D341Med (cell line): Measurements from ENCODE around the gene ARHGEF10L.

Source experiments
- DNase-seq: peaks from one replicate; pipeline ENCODE4 v3.0.0; 2012; ENCODE audit warnings: low spot score

ARHGEF10L gene

DNA sequence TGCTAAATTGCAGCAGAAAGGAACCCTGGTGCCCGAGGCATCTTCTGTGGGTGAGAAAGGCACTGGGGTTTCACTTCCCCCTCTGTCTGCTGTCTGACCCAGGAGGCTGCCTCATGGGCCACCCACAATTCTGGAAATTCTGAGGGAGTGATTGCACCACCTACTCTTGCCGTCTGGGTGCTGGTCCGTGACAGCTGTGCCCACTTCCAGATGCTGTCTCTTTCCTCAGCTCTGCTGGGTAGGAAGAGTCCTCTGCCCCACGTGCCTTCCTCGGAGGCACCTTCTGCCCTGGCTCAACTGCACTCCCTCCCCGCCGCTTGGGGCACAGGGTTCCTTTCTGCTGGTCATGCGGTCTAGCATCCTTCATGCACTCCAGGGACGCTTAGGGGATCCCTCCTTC is 96.3 kb downstream of the ARHGEF10L start:
- DNase-seq, result no peak

DNA sequence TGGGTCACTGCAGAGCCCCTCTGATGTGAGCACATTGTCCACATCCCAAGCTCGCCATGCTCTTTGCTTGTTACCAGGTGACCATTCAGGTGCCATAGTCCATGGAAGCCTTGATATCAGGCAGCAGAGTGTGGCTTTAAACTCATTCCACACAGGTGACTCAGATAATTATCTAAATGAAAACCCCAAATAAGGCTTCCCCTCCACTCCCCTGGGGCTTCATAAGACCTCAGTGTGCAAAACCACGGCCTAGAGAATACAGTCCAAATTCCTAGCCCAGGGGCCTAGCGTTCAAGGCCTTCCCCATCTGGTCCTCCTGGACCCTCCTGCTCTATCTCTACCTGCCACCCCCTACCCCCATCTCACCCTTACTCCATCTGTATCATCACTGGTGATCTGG is 97.1 kb downstream of the ARHGEF10L start:
- no peak for DNase-seq

DNA sequence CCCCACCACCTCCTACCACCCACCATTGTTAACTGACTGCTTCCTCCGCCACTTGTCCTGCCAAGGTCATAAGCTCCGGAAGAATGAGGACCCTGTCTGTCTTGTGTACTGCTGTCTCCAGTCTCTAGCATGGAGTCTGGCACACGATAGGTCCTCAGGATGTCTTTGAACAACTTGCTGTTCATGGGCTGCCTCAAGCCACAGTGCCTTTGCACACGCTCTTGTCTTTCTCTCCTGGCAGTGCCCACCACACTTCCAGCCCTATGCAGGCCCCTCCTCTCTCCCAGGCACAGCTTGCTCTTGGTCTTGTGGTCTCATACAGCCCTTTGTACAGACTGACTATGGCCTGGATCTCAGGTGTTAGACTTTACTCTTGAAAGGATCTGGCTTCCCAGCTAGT is 97.6 kb downstream of the ARHGEF10L start:
- no peak for DNase-seq

DNA sequence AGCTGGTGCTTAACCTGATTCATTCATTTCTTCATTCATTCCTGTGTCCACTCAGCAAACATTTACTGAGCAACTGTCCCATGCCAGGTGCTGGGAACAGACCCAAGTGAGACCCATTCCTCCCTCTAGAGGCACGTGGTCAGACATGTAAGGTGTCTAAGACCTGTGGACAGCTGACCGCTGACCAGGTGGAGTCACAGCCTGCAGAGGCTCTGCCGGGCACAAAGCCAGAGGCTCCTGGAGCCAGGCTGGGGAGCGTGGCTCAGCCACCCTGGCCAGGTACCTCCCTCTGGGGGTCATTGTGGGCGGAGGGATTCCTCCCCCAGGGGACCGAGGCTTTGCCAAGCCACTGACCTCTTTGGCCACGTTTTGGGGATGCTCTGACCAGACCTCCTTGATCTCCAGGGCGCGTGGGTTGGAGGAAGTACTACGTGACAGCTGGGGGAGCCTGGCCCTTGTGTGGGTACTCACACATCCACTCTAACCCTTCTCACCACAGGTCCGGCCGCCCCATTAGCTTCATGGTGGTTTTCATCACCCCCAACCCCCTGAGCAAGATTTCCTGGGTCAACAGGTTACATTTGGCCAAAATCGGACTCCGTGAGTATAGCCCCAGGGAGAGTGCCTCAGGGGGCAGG is 100.3 kb downstream of the ARHGEF10L start:
- DNase-seq, result no peak

DNA sequence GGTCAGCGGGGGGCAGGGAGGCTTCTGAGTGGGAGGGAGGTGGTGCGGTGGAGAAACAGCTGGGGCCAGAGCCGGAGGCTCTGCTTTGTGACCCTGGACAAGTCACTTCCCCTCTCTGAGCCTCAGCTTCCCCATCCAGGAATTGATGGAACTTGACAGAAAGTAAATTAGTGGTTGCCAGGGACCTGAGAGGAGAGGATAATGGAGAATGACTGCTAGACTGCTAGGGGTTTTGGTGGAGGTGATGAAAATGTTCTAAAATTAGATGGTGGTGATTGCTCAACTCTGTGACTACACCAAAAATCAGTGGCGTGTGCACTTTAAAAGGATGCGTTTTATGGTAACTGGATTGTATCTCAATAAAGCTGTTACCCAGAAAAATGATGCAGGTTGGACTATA is 100.9 kb downstream of the ARHGEF10L start:
- DNase-seq, result no peak

DNA sequence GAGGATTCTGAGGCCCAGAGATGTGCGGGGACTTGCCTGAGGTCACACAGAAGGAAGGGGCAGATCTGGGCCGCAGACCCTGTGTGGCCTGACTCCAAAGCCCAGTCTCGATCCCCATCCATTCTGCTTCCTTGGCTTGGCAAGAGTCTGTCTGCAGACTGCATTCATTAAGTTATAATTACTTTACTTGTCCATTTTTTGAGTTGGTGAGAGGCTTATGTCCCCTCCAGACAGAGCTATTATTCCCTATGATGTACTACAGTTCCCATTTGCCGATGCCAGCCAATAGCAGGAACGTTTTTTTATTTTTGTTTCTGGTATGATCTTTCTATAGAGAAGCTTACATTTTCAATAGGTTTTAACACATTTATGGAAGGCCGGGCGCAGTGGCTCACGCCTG is 101.5 kb downstream of the ARHGEF10L start:
- DNase-seq, result no peak

DNA sequence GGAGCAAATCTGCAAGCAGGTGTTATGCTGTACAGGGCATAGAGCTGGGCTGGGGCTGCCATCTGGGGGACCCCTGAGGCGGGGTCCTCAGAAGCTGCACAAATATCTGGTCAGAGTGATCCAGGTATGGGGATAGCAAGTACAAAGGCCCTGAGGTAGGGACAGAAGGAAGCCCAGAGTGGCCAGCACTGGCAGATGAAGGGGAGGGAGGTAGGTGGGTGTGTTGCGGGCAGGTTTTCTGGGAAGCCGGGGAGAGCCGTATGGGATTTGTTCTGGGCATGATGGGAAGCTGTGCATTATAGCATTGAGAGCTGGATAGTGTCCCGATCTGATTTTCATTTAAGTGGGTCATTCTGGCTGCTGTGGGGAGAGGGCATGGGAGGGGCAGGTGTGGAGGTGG is 102.7 kb downstream of the ARHGEF10L start:
- no peak for DNase-seq

DNA sequence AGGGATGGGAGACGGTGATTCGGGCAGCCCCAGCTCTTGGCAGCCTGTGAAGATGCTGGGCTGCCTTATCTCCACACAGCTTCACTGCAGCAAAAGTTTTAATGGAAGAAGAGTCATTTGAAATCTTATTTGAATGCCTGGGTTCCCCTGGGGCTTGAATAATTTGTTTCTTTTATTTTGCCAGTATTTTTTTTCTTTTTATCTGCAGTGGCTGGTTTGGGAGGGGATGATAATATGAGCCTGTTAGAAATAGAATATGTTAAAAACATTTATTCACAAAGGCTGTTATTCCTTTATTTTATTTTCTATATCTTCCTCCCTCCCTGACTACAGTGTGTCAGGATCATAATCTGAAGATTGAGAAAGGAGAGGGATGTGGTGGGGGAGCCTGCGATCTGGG is 103.4 kb downstream of the ARHGEF10L start:
- no peak for DNase-seq

DNA sequence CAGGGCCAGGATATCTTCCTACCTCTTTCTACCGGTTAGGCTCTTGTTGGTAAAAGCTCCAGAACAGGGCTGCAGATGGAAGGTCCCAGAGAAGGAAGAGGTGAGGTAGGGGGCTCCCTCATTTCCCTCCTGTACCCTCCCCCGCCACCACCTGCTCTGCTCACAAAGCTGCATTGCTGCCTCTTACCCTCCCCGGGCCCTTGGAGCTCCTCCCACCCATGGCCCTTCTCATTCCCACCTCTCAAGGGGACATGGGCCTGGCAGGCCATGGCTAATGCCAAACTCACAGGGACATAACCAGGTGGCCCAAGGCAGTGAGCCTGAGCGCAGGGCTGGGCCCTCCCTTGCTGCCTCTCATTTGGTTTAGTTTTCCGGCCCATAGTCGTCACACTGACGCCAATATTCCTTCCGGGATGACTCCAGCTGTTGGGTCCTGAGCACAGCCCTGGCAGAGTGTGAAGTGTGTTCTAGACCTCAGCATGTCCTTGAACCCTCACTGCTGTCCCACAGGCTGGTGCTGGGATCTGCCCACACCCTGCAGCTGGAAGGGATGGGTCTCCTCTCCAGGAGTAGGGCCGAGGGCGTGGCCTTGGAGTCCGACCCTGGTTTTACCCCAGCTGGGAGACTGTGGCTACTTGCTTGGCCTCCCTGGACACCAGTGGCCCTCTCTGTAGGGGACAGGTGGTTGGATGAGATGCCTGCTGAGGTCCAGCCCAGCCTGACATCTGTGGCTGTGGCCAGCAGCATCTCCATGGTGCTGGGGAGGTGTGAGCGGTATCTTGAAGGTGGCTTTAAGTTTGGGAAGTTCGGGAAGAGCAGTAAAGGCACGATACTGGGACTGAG is 104.6 kb downstream of the ARHGEF10L start:
- no peak for DNase-seq

DNA sequence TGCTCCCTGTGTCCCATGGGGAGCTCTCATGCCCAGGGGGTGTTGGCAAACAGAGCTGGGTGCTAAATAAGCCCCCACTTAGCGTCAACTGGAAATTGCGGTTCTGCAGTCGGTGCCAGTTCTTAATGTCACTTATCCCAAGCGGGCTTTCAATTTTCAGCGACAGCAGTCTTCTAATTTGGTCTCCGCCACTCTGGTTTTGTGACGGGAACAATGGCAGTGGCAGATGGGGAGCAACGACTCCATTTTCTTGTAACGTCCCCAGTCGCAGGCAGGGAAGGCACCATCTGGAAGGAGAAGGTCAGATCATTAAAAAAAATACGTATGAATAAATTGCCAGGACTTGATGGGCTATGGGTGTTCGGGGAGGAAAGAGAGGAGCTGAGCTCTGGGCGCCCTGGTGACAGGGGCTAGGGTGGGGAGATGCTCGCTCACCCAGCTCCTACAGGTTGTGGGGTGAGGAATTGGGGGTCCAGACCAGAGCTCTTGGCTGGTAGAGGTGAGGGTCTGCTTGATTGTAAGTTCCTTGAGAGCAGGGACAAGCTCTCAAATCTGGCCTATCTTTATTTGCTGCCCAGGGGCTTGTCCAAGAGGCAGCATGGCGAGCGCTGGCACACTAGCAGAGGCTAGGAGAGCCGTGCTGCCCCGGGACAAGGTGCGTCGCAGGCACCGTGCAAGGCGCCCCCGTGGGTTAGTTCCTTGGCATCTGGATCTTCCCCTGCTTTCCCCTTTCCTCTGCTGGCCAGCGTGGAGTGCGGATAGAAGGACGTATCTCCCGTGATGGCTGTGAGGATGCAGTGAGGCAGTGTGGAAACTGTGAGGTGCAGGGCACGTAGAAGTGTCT is 105.8 kb downstream of the ARHGEF10L start:
- no peak for DNase-seq

DNA sequence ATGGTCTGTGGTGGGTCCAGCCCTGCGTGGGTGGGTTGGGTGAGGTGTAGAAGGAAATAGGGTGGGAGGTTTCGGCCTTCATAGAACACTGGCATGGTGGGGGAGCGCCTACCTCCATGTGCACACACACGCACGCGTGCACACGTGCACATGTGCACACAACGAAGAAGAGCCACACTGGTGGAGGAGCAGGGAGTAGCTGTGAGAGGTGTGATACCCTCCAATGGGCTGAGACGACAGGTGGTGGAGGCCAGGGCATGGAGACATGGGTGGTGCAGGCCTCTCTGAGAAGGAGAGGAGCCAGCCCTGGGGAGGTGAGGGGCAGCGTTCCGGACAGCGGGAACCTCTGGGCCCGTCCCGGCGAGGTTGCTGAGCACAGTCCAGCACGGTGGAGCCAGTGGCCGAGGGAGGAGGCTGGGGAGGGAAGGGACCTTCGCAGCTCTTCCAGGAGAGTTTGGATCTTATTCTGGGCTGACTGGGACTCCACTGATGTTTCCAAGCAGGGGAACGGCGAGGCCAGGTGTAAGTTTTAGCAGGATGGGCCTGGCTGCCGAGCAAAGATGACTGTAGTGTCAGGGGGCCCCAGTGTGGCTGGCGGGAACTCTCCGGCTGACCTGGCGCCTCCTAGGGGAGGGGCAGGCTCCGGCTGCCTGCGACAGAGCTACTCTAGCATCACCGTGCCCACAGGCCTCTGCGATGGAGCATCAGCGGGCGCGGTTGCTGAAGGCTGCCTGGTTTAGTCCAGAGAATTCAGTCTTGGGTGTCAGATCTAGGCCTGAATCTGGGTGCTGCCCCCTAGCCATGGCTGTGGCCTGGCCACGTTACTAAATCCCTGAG is 107.2 kb downstream of the ARHGEF10L start:
- no peak for DNase-seq

DNA sequence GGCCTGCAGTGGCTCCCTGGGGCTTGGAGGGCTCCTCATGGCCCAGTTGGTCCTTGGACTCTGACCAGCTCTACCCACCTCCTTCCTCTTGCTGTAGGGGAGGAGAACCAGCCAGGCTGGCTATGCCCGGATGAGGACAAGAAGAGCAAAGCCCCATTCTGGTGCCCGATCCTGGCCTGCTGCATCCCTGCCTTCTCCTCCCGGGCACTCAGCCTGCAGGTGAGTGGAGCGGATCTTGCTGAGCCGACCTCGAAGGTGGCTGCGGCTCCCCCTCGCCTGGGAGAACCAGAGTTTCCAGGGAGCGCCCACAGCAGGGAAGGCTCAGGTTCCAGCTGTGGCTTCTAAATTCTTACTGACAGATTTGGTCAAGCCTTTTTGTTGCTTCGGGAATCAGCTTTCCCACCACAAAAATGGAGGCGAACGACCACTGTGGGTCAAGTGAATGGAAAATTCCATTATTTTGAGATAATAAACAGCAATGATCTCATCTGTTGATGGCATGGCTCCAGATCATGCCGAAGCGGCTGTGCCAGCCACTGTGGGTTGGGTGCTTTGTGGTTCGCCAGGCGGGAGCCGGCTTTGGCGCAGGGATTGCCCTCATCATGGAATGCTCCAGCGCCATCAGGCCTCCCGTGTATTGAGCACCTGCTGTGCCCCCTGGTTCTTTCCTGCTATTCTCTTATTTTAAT is 109.1 kb downstream of the ARHGEF10L start:
- no peak for DNase-seq

DNA sequence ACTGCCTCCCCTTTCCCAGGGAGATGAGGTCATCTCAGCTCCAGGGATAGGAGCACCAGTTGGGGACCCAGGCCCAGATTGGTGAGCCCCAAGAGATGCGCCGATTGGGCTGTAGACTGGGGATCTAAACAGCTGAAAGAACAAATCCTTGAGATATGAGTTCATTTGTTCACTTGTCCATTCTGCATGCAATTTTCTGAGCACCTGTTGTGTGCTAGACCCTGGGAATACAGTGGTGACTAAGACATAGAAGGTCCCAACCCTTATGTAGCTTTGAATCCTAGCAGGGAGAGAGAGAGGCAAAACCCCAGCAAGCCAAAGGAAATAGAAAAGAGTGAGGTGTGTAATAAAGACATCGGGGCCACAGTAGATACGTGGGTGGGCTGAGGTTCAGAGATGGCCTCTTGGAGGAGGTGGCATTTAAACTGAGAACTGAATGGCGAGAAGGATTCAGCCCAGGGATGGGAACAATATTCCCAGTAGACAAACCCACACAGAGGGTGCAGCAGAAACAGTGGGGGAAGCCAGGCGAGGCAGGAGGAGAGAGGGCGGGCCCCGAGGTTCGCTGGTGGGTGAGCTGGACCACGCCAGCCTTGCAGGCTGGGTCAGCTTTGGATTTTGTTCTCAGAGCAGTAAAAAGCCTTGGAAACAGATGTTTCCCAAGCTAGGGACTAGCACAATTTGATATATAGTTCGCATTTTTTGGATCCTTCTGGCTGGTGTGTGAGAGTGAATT is 110.0 kb downstream of the ARHGEF10L start:
- DNase-seq, result no peak

DNA sequence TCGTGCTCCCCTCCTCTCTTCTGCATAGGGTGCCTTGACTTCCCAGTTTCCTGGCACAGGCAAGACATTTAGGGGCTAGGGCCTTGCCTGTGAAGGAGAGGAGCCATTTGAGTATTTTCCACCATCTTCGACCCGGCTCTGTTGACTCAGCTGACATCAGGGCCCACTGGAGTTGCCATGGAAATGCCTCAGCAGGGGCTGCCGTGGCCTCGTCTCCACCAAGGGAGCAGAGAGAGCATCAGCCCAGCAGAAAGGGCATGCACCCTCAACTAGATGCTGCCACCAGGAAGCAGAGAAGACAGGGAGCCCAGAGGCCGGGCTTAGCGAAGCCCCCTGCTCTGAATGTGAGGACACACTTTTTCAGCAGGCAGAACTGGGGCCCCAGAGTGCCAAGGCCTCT is 113.8 kb downstream of the ARHGEF10L start:
- DNase-seq, result no peak

DNA sequence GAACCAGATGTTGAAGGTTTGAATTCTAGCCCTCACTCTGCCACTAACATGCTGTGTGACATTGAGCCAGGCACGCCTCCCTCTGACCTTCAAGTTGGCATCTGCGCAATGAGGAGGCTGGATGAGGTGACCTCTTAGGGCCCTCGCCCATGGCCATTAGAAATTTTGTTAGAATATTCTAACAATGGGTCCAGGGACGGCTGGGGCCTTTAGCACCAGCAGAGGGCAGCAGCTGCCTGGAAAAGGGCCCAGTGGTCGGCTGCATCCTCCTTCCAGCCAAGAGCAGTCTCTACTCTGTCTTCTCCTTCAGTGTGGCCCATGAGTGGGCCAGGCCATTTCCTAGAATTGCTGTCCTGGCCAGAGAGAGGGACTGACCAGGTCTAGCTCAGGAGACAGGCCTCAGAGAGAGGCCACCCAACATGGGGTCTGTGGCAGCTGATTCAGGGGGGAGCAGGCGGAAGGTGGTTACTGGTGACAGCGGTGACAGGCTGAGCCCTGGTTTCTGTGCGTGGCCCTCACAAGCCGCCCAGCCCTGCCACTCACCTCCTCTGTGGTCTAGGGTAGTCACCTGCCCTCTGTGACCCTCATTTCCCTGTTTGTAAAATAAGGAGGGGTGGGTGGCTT is 114.3 kb downstream of the ARHGEF10L start:
- DNase-seq, result peak; percentile 74

DNA sequence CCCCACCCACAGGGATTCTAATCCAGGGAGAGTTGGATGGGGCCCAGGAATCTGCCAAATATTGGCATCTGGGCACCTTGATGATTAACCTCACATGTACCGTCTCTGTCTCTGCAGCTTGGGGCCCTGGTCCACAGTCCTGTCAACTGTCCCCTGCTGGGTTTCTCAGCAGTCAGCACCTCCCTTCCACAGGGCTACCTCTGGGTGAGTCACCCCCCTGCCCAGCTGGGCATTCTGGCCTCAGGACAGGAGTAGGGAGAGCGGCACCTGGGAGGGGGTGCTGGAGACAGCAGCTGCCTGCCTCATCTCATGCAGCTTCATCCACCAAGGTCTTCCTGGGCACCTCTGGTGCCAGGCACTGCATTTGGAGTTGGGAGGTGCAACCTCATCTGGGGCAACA is 115.0 kb downstream of the ARHGEF10L start:
- DNase-seq, result no peak

DNA sequence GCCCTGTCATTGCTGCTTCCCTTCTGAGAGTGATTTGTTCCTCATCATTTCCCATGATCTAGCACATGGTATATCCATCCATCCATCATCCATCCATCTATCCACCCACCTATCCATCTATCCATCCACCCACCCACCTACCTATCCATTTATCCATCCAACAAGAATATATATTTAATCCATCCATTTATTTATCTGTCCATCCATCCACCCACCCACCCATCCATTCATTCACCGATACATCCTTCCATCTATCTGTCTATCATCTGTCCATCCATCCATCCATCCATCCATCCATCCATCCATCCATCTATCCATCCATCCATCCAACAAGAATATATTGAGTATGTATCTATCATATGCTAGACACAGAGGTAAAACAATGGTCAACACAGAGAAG is 115.7 kb downstream of the ARHGEF10L start:
- no peak for DNase-seq

DNA sequence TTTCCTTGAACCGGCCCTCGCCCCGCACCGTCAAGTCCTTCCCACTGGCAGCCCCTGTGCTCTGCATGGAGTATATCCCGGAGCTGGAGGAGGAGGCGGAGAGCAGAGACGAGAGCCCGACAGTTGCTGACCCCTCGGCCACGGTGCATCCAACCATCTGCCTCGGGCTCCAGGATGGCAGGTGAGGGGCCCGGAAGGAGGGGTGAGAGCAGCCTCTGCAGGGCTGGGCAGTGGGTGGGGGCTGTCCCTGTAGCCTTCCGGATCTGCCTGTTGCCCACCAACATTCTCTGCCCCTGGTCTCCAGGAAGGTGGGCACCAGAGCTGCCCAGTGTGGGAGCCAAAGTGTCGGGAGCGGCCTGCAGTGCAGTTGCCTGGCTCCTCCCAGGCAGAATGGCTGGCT is 116.4 kb downstream of the ARHGEF10L start:
- DNase-seq, result no peak

DNA sequence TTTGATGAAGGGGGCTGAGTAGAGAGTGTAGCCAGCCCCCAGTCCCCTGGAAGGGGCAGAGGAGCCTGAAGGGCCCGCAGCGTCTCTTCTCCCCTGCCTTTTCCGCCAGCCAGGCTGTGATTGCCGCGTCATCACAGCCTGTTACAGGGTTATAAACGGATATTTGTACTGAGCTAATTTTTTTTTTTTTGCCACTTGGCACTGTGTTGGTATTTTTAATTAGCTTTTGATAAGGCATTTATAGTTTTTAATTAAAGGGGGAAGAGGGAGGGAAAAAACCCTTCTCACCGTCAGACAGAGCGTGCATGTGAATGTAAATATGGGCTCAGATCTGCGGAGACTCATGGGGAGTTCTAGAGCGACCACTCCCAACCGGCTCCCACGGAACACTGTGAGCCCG is 117.9 kb downstream of the ARHGEF10L start:
- DNase-seq, result no peak

DNA sequence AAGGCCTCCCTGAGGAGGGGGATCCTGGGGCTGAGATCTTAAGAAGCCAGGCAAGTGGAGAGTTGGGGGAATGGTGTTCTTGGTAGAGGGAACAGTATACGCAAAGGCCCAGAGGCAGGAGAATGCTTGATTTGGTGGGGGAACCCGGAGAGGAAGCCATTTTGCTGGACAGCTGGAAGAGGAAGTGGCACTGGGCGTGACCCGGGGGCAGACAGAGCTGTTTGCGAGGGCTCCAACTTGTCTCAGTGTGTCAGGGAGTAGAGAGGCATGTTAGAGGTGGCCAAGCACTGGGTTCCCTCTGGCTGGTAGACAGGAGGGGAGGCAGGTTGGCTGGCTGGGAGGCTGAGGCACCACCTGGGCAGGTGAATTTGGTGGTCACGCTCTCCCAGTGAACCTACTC is 119.3 kb downstream of the ARHGEF10L start:
- DNase-seq, result no peak
